Liver (tissue), 9 donors: ENCODE data around the gene L3MBTL3. TPM values are rescaled to one million over a fixed set of nuclear protein-coding genes. Genes with fewer than 3 reads are reported as not detected.

Experiments used
- DNase-seq: peaks from one replicate; pipeline ENCODE4 v3.0.0-alpha.2; 2017; ENCODE audit warnings: low spot score
- H3K27ac ChIP-seq, 2 donors: one replicate each; pipeline ENCODE4 v1.7.0; 2013; ENCODE audit warnings: inconsistent platforms in 2 of 2, low read length in 2 of 2, control low read depth in 1 of 2, low read depth in 1 of 2, mild to moderate bottlenecking in 1 of 2
- H3K27me3 ChIP-seq, 4 donors: one replicate each; pipeline versions ENCODE4 v1.6.1 to v1.7.0; 2013; ENCODE audit warnings: low read length in 3 of 4, inconsistent platforms in 1 of 4, mild to moderate bottlenecking in 1 of 4, moderate library complexity in 1 of 4; ENCODE audit not compliant: control insufficient read depth in 4 of 4, insufficient read depth in 4 of 4
- H3K36me3 ChIP-seq, 4 donors: one replicate each; pipeline versions ENCODE4 v1.6.1 to v1.7.0; 2013; ENCODE audit warnings: low read length in 3 of 4, mild to moderate bottlenecking in 3 of 4, low read depth in 1 of 4, moderate library complexity in 1 of 4; ENCODE audit not compliant: control insufficient read depth in 4 of 4, insufficient read depth in 3 of 4
- H3K4me1 ChIP-seq, 4 donors: one replicate each; pipeline versions ENCODE4 v1.6.1 to v1.7.0; 2013; ENCODE audit warnings: low read length in 3 of 4, mild to moderate bottlenecking in 3 of 4, moderate library complexity in 1 of 4; ENCODE audit not compliant: control insufficient read depth in 4 of 4, insufficient read depth in 4 of 4
- H3K4me3 ChIP-seq, 3 donors: one replicate each; pipeline versions ENCODE4 v1.6.1 to v1.7.0; 2013; ENCODE audit warnings: low read length in 3 of 3, control low read depth in 1 of 3, low read depth in 1 of 3, mild to moderate bottlenecking in 1 of 3
- H3K9ac ChIP-seq, 2 donors: one replicate each; pipeline ENCODE4 v1.7.0; 2013; ENCODE audit warnings: low read length in 2 of 2, mild to moderate bottlenecking in 2 of 2, moderate library complexity in 2 of 2, control low read depth in 1 of 2, low read depth in 1 of 2
- H3K9me3 ChIP-seq, 4 donors: one replicate each; pipeline versions ENCODE4 v1.6.1 to v1.7.0; 2013; ENCODE audit warnings: low read length in 3 of 4; ENCODE audit not compliant: control insufficient read depth in 4 of 4
- CTCF ChIP-seq: fragments of 150-350 bp; IDR thresholded peaks from 2 replicates; pipeline ENCODE4 v1.5.1; 2017; ENCODE audit warnings: improper control_type of control experiment, low read depth, low read length; ENCODE audit not compliant: missing input control
- EGR1 ChIP-seq, 2 donors: IDR thresholded peaks; 2 replicates each; pipeline ENCODE4 v1.6.1; 2016 to 2018; ENCODE audit warnings: antibody characterized with exemption in 2 of 2, low read depth in 2 of 2
- FOXA1 ChIP-seq: IDR thresholded peaks from 2 replicates; pipeline ENCODE4 v1.6.1; 2016; ENCODE audit warnings: antibody characterized with exemption
- FOXA2 ChIP-seq: IDR thresholded peaks from 2 replicates; pipeline ENCODE4 v1.6.1; 2016; ENCODE audit warnings: antibody characterized with exemption
- GABPA ChIP-seq, 2 donors: IDR thresholded peaks in 1 of 2; conservative IDR thresholded peaks in 1 of 2; 2 replicates each; pipeline ENCODE4 v1.6.1; 2016; ENCODE audit warnings: antibody characterized with exemption in 2 of 2, mild to moderate bottlenecking in 1 of 2, moderate library complexity in 1 of 2
- HNF4A ChIP-seq, 2 donors: conservative IDR thresholded peaks; 2 replicates each; pipeline ENCODE4 v1.6.1; 2016; ENCODE audit warnings: antibody characterized with exemption in 2 of 2, mild to moderate bottlenecking in 2 of 2
- HNF4G ChIP-seq: IDR thresholded peaks from 2 replicates; pipeline ENCODE4 v1.6.1; 2016; ENCODE audit warnings: antibody characterized with exemption
- JUND ChIP-seq, 2 donors: IDR thresholded peaks; 2 replicates each; pipeline ENCODE4 v1.6.1; 2016; ENCODE audit warnings: antibody characterized with exemption in 2 of 2
- MAX ChIP-seq: IDR thresholded peaks from 2 replicates; pipeline ENCODE4 v1.6.1; 2016; ENCODE audit warnings: antibody characterized with exemption
- NR2F2 ChIP-seq: IDR thresholded peaks from 2 replicates; pipeline ENCODE4 v1.6.1; 2016; ENCODE audit warnings: antibody characterized with exemption
- REST ChIP-seq: IDR thresholded peaks from 2 replicates; pipeline ENCODE4 v1.6.1; 2016; ENCODE audit warnings: antibody characterized with exemption, mild to moderate bottlenecking
- RXRA ChIP-seq, 2 donors: IDR thresholded peaks; 2 replicates each; pipeline ENCODE4 v1.6.1; 2017 to 2018; ENCODE audit warnings: antibody characterized with exemption in 2 of 2, mild to moderate bottlenecking in 1 of 2
- TAF1 ChIP-seq: conservative IDR thresholded peaks from 2 replicates; pipeline ENCODE4 v1.6.1; 2016; ENCODE audit warnings: antibody characterized with exemption, mild to moderate bottlenecking
- YY1 ChIP-seq: IDR thresholded peaks from 2 replicates; pipeline ENCODE4 v1.6.1; 2016; ENCODE audit warnings: antibody characterized with exemption, mild to moderate bottlenecking
- WGBS: extraction: QIAGEN DNeasy Blood & Tissue Kit; methylation state at CpG from one replicate; pipeline ENCODE4 v1.1.7; 2013; 5-methylcytosine and 5-hydroxymethylcytosine counted together
- polyA plus RNA-seq, 2 donors: library from polyadenylated mRNA; stranded (reverse) in 1 of 2; unstranded in 1 of 2; fragments of 200-250 nt in 1 of 2; fragments of >200 nt in 1 of 2; fragmentation: Nextera tagmentation in 1 of 2; extraction: Ambion mirVana in 1 of 2; gene quantifications; one replicate each; pipeline versions ENCODE4 v1.2.1 to v1.2.3, GENCODE V29; 2013 to 2015
- total RNA-seq, 2 donors: library from RNA; depleted of rRNA; stranded (reverse); fragments of >200 nt; gene quantifications; one replicate each; pipeline ENCODE4 v1.2.3, GENCODE V29; 2014
- TF ChIP-seq, protein P1 (sequence below): IDR thresholded peaks from 2 replicates; pipeline ENCODE4 v1.6.1; 2016; ENCODE audit warnings: antibody characterized with exemption
- TF ChIP-seq, protein P2 (sequence below): IDR thresholded peaks from 2 replicates; pipeline ENCODE4 v1.6.1; 2016; ENCODE audit warnings: antibody characterized with exemption
- donor health status: healthy.
- donor health status: healthy.
- donor health status: healthy.
- donor health status: healthy.
- donor health status: healthy.

L3MBTL3 gene
- total and polyA plus RNA-seq, 4 donors = 1.9 to 9.2 (median 3.7) TPM

- WGBS = 95% methylated on average over 1 of the region's 1 CpG
- no peak overlapping the region for H3K4me3 ChIP-seq
- H3K4me1 ChIP-seq = no peaks in the 10 kb centered on the region
- DNase-seq = no peak
- no peaks in the 10 kb centered on the region for H3K9me3 ChIP-seq
- H3K27ac ChIP-seq = no peak overlapping the region
- no peaks in the 10 kb centered on the region for H3K27me3 ChIP-seq
- peaks cover 0 to 2% (median 0%) of the 10 kb centered on the region in 4 donors for H3K36me3 ChIP-seq
- no peak for TF ChIP-seq NR2F2
- TF ChIP-seq JUND (IDR thresholded peaks at IDR 0.05) = no peak
- no peak for TF ChIP-seq RXRA (IDR thresholded peaks at IDR 0.05)
- no peak for TF ChIP-seq HNF4G
- TF ChIP-seq CTCF = no peak
- TF ChIP-seq YY1 = no peak
- TF ChIP-seq GABPA (IDR thresholded peaks at IDR 0.05 in 1 of 2, conservative IDR thresholded peaks at IDR 0.05 in 1 of 2) = no peak
- TF ChIP-seq FOXA2 = no peak
- TF ChIP-seq HNF4A (conservative IDR thresholded peaks at IDR 0.05) = no peak
- TF ChIP-seq REST = no peak
- TF ChIP-seq, protein P1, sequence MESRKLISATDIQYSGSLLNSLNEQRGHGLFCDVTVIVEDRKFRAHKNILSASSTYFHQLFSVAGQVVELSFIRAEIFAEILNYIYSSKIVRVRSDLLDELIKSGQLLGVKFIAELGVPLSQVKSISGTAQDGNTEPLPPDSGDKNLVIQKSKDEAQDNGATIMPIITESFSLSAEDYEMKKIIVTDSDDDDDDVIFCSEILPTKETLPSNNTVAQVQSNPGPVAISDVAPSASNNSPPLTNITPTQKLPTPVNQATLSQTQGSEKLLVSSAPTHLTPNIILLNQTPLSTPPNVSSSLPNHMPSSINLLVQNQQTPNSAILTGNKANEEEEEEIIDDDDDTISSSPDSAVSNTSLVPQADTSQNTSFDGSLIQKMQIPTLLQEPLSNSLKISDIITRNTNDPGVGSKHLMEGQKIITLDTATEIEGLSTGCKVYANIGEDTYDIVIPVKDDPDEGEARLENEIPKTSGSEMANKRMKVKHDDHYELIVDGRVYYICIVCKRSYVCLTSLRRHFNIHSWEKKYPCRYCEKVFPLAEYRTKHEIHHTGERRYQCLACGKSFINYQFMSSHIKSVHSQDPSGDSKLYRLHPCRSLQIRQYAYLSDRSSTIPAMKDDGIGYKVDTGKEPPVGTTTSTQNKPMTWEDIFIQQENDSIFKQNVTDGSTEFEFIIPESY = no peak
- no peak for TF ChIP-seq EGR1 (IDR thresholded peaks at IDR 0.05; ENCODE audit: low read depth in 2 of 2)
- no peak for TF ChIP-seq MAX
- H3K9ac ChIP-seq = no peak overlapping the region
Measured at GRCh38 chr6:130111031-130111430, 92.7 kb downstream of the L3MBTL3 start.

GRCh38 chr6:130113201-130113710, 94.9 kb downstream of the L3MBTL3 start:
- H3K9me3 ChIP-seq = no peaks in the 10 kb centered on the region
- peaks cover 0 to 2% (median 0%) of the 10 kb centered on the region in 4 donors for H3K36me3 ChIP-seq
- no peaks in the 10 kb centered on the region for H3K4me1 ChIP-seq
- H3K27me3 ChIP-seq = no peaks in the 10 kb centered on the region
- H3K4me3 ChIP-seq = no peak overlapping the region
- 96% methylated on average over 2 of the region's 2 CpGs for WGBS
- TF ChIP-seq EGR1 (IDR thresholded peaks at IDR 0.05; ENCODE audit: low read depth in 2 of 2) (no peak), TAF1 (no peak), NR2F2 (no peak), FOXA2 (no peak), YY1 (no peak), HNF4G (no peak), JUND (IDR thresholded peaks at IDR 0.05) (no peak), RXRA (IDR thresholded peaks at IDR 0.05) (no peak), HNF4A (conservative IDR thresholded peaks at IDR 0.05) (no peak), REST (no peak), FOXA1 (no peak), MAX (no peak), GABPA (IDR thresholded peaks at IDR 0.05 in 1 of 2, conservative IDR thresholded peaks at IDR 0.05 in 1 of 2) (no peak)
- TF ChIP-seq, protein P2, sequence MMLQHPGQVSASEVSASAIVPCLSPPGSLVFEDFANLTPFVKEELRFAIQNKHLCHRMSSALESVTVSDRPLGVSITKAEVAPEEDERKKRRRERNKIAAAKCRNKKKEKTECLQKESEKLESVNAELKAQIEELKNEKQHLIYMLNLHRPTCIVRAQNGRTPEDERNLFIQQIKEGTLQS = no peak
- TF ChIP-seq, protein P1 = no peak
- no peak overlapping the region for H3K27ac ChIP-seq
- DNase-seq = no peak
- H3K9ac ChIP-seq = no peak overlapping the region
